Cardiac muscle cell (in vitro differentiated cells and primary cell): ENCODE data around the gene EIF4G3. TPM values are rescaled to one million over a fixed set of nuclear protein-coding genes. Genes with fewer than 3 reads are reported as not detected.
"Not testable (repeated sequence)": the region's sequence is repeated elsewhere in the genome, so short reads cannot be mapped to it uniquely, and the experiment has no call there.

ENCODE experiments used
- DNase-seq, 2 donors: peaks; one replicate each; pipeline versions ENCODE4 v3.0.0 to v3.0.0-alpha.2; 2010 to 2017; ENCODE audit warnings: low read depth in 1 of 2, low spot score in 1 of 2
- H3K27ac ChIP-seq: fragments of 200-600 bp; sonication (generic); 2 replicates; pipeline ENCODE4 v1.5.1; 2016
- H3K27me3 ChIP-seq: fragments of 200-600 bp; sonication (generic); 2 replicates; pipeline ENCODE4 v1.6.0; 2016; ENCODE audit warnings: control low read depth
- H3K36me3 ChIP-seq: fragments of 200-600 bp; sonication (generic); 2 replicates; pipeline ENCODE4 v1.5.1; 2016; ENCODE audit warnings: control low read depth
- H3K4me1 ChIP-seq: fragments of 200-600 bp; sonication (generic); 2 replicates; pipeline ENCODE4 v1.8.1; 2017; ENCODE audit warnings: low read depth, mild to moderate bottlenecking, mixed run types
- H3K4me3 ChIP-seq: fragments of 200-600 bp; sonication (generic); 2 replicates; pipeline ENCODE4 v1.5.1; 2016; ENCODE audit warnings: mild to moderate bottlenecking
- H3K9me3 ChIP-seq: fragments of 200-600 bp; sonication (generic); 2 replicates; pipeline ENCODE4 v1.5.1; 2017; ENCODE audit warnings: low read depth, mild to moderate bottlenecking, control low read depth
- CTCF ChIP-seq: IDR thresholded peaks from 2 replicates; pipeline ENCODE4 v1.5.1; 2012; ENCODE audit warnings: low read depth, mild to moderate bottlenecking, low read length
- polyA plus RNA-seq: library from polyadenylated mRNA; unstranded; fragments of >200 nt; fragmentation: Nextera tagmentation; extraction: Ambion mirVana; gene quantifications from 2 replicates; pipeline ENCODE4 v1.2.1, GENCODE V29; 2016
- total RNA-seq: library from RNA; depleted of rRNA; stranded (reverse); fragments of >200 nt; gene quantifications from 2 replicates; pipeline ENCODE4 v1.2.3, GENCODE V29; 2016

EIF4G3 gene
- total and polyA plus RNA-seq, 2 experiments from 2014 or later: 37.8 to 55.3 TPM

- Histone ChIP-seq H3K9me3 (no peaks in the 10 kb centered on the region), H3K36me3 (no peaks in the 10 kb centered on the region), H3K27ac (no peak overlapping the region), H3K27me3 (peaks cover 7% of the 10 kb centered on the region), H3K4me3 (no peak overlapping the region), H3K4me1 (no peaks in the 10 kb centered on the region)
- peak in 1 of 2 donors; percentile 37 for DNase-seq
- no peak for TF ChIP-seq CTCF
Observed at GRCh38 chr1:21192284-21192683, 15.6 kb upstream of the EIF4G3 start.

- not testable (repeated sequence) for H3K4me1 ChIP-seq, DNase-seq, H3K36me3 ChIP-seq, H3K4me3 ChIP-seq, H3K9me3 ChIP-seq, H3K27me3 ChIP-seq, H3K27ac ChIP-seq
Observed at GRCh38 chr1:21190771-21191170, 14.1 kb upstream of the EIF4G3 start.

- Histone ChIP-seq H3K27ac (no peak overlapping the region), H3K4me1 (no peaks in the 10 kb centered on the region), H3K27me3 (peaks cover 7% of the 10 kb centered on the region), H3K9me3 (no peaks in the 10 kb centered on the region), H3K4me3 (no peak overlapping the region), H3K36me3 (no peaks in the 10 kb centered on the region)
- no peak for DNase-seq
- no peak for TF ChIP-seq CTCF
Observed at GRCh38 chr1:21189906-21190500, 13.3 kb upstream of the EIF4G3 start.

GRCh38 chr1:21189421-21189820 lies 12.7 kb upstream of the EIF4G3 start:
- H3K27me3 ChIP-seq: peaks cover 7% of the 10 kb centered on the region
- no peaks in the 10 kb centered on the region for H3K36me3 ChIP-seq
- H3K4me1 ChIP-seq: peaks cover under 1% of the 10 kb centered on the region

GRCh38 chr1:21188235-21188634 lies 11.5 kb upstream of the EIF4G3 start:
- Histone ChIP-seq H3K36me3 (no peaks in the 10 kb centered on the region), H3K27me3 (peaks cover 7% of the 10 kb centered on the region), H3K4me1 (peaks cover 4% of the 10 kb centered on the region), H3K27ac (no peak overlapping the region), H3K4me3 (no peak overlapping the region), H3K9me3 (no peaks in the 10 kb centered on the region)
- no peak for TF ChIP-seq CTCF
- DNase-seq: no peak

More at GRCh38 chr1:21189421-21189820, 12.7 kb upstream of the EIF4G3 start:
- no peaks in the 10 kb centered on the region for H3K9me3 ChIP-seq
- TF ChIP-seq CTCF: no peak
- no peak overlapping the region for H3K4me3 ChIP-seq
- no peak overlapping the region for H3K27ac ChIP-seq
- DNase-seq: no peak

- H3K4me3 ChIP-seq: no peak overlapping the region
- no peaks in the 10 kb centered on the region for H3K36me3 ChIP-seq
- DNase-seq: no peak
- no peaks in the 10 kb centered on the region for H3K9me3 ChIP-seq
- peaks cover 4% of the 10 kb centered on the region for H3K27me3 ChIP-seq
- no peak for TF ChIP-seq CTCF
- H3K4me1 ChIP-seq: peaks cover 4% of the 10 kb centered on the region
- H3K27ac ChIP-seq: no peak overlapping the region
Observed at GRCh38 chr1:21185221-21185731, 8.6 kb upstream of the EIF4G3 start.
